ENCODE measurements around the gene OR10K2. TPM values are rescaled to one million over a fixed set of nuclear protein-coding genes. Genes with fewer than 3 reads are reported as not detected.

Gene OR10K2
- total and polyA plus RNA-seq, 12 donors, result not detected

DNA sequence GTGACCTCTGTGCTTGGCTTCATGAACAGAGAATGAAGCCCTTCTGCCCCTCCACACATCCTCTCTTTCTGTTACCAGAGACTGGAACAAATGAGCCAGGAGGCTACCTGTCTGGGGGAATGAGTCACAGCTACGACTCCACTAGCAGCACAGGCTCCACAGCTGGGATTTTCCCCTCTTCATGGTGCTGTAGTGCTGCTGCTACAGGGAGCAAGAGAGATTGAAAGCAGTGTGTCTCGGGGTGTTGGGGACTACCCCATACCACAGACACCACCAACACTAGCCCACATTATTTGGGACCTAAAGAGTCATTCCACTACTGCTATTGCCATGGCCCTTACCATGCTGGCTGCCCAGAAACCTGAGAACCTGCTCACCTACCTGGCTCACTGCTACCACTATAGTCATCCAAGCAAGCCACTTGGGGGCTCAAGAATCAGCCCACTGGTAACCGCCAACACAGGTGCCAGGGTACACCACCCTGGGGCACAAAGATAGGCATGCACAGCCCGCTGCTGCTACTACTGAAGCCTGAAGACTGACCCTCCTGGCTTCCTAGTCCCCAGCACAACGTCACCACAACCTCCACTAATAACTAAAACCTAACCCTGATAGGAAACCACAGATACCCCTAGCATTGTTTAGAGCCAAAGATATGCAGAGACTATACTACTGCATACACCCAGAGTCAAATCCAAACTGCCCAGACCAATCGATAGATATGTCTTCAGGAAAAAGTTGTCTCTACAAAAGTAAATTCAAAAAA, 54.7 kb downstream of the OR10K2 start:
- H3K4me1 ChIP-seq (replicated peaks in 1 of 2), result no peaks in the 10 kb centered on the region
- DNase-seq, result no peak
- intact Hi-C loops (cut with DNase I), result no loop called here
- no peaks in the 10 kb centered on the region for H3K36me3 ChIP-seq (replicated peaks in 1 of 2)
- WGBS, 4 donors, result 74 to 80% (median 76%) methylated on average over 4 to 6 of the region's 6 CpGs
- H3K4me3 ChIP-seq, result no peak overlapping the region
- TF ChIP-seq, protein P1, sequence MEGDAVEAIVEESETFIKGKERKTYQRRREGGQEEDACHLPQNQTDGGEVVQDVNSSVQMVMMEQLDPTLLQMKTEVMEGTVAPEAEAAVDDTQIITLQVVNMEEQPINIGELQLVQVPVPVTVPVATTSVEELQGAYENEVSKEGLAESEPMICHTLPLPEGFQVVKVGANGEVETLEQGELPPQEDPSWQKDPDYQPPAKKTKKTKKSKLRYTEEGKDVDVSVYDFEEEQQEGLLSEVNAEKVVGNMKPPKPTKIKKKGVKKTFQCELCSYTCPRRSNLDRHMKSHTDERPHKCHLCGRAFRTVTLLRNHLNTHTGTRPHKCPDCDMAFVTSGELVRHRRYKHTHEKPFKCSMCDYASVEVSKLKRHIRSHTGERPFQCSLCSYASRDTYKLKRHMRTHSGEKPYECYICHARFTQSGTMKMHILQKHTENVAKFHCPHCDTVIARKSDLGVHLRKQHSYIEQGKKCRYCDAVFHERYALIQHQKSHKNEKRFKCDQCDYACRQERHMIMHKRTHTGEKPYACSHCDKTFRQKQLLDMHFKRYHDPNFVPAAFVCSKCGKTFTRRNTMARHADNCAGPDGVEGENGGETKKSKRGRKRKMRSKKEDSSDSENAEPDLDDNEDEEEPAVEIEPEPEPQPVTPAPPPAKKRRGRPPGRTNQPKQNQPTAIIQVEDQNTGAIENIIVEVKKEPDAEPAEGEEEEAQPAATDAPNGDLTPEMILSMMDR (IDR thresholded peaks at IDR 0.05), result no peak
- no peak for TF ChIP-seq POLR2A (IDR thresholded peaks at IDR 0.05)
- peaks cover 0 to 5% (median 0%) of the 10 kb centered on the region in 3 donors for H3K9me3 ChIP-seq (replicated peaks in 1 of 3)
- H3K27ac ChIP-seq, result no peak overlapping the region
- H3K27me3 ChIP-seq, result no peaks in the 10 kb centered on the region

Other genes with a start within 250 kb of the OR10K2 start
- 1 to 10 TPM; 1.1 to 5.2 (median 3.3) TPM for gene CD1D, start 245.3 kb downstream of the OR10K2 start, total RNA-seq
- 1 to 10 TPM; 1.4 to 5.6 (median 2.3) TPM for gene CD1D, start 245.3 kb downstream of the OR10K2 start, polyA plus RNA-seq
- under 1 TPM in 2 of 9 donors, not detected in 7; 0.06 to 0.34 TPM for gene CD1A, start 171.8 kb downstream of the OR10K2 start, total RNA-seq
- gene CD1A, start 171.8 kb downstream of the OR10K2 start, polyA plus RNA-seq, result not detected
- under 1 TPM in 1 of 9 donors, not detected in 8; 0.94 TPM for gene CD1C, start 136.3 kb downstream of the OR10K2 start, total RNA-seq
- gene CD1C, start 136.3 kb downstream of the OR10K2 start, polyA plus RNA-seq, result under 1 TPM in 2 of 3 donors, not detected in 1; 0.11 to 0.27 TPM
- not detected for gene CD1B, start 94.7 kb downstream of the OR10K2 start, total RNA-seq
- not detected for gene CD1B, start 94.7 kb downstream of the OR10K2 start, polyA plus RNA-seq
- under 1 TPM in 2 of 9 donors, not detected in 7; 0.06 to 0.50 TPM for gene CD1E, start 72.3 kb downstream of the OR10K2 start, total RNA-seq
- not detected for gene CD1E, start 72.3 kb downstream of the OR10K2 start, polyA plus RNA-seq
- gene OR10T2, start 26.8 kb downstream of the OR10K2 start, total RNA-seq, result not detected
- not detected for gene OR10T2, start 26.8 kb downstream of the OR10K2 start, polyA plus RNA-seq
- not detected for gene OR10K1, start 35.6 kb upstream of the OR10K2 start, total RNA-seq
- gene OR10K1, start 35.6 kb upstream of the OR10K2 start, polyA plus RNA-seq, result not detected
- not detected for gene OR10R2, start 46.0 kb upstream of the OR10K2 start, total RNA-seq
- gene OR10R2, start 46.0 kb upstream of the OR10K2 start, polyA plus RNA-seq, result not detected
- gene OR6Y1, start 128.2 kb upstream of the OR10K2 start, total RNA-seq, result not detected
- not detected for gene OR6Y1, start 128.2 kb upstream of the OR10K2 start, polyA plus RNA-seq
- not detected for gene OR6P1, start 144.3 kb upstream of the OR10K2 start, total RNA-seq
- gene OR6P1, start 144.3 kb upstream of the OR10K2 start, polyA plus RNA-seq, result not detected
- not detected for gene OR10X1, start 153.7 kb upstream of the OR10K2 start, total RNA-seq
- not detected for gene OR10X1, start 153.7 kb upstream of the OR10K2 start, polyA plus RNA-seq
- gene OR10Z1, start 179.0 kb upstream of the OR10K2 start, total RNA-seq, result not detected
- gene OR10Z1, start 179.0 kb upstream of the OR10K2 start, polyA plus RNA-seq, result not detected

Data from adrenal gland (tissue), 12 donors.